ENCODE data around the gene ASCL2. TPM values are rescaled to one million over a fixed set of nuclear protein-coding genes. Genes with fewer than 3 reads are reported as not detected.

Gene ASCL2
- total RNA-seq, 1 donor from 2014 or later: 1.7 TPM

- no peak for DNase-seq
- no peak for ATAC-seq
Observed at GRCh38 chr11:2277933-2278523, 7.6 kb upstream of the ASCL2 start.

GRCh38 chr11:2277008-2277346 lies 6.6 kb upstream of the ASCL2 start:
- Histone ChIP-seq H3K9me3 (no peaks in the 10 kb centered on the region), H3K27me3 (ENCODE audit: low read depth) (peaks cover 10% of the 10 kb centered on the region), H3K4me1 (no peaks in the 10 kb centered on the region), H3K36me3 (no peaks in the 10 kb centered on the region), H3K27ac (no peak overlapping the region), H3K4me3 (no peak overlapping the region)
- ATAC-seq (no peak), DNase-seq (no peak)
- intact Hi-C loops (cut with DNase I): no loop called here
- no peak for TF ChIP-seq CTCF (IDR thresholded peaks at IDR 0.05)

More at GRCh38 chr11:2277933-2278523, 7.6 kb upstream of the ASCL2 start:
- intact Hi-C loops (cut with DNase I): no loop called here
- Histone ChIP-seq H3K27me3 (ENCODE audit: low read depth) (no peaks in the 10 kb centered on the region), H3K4me3 (no peak overlapping the region), H3K9me3 (no peaks in the 10 kb centered on the region), H3K27ac (no peak overlapping the region), H3K36me3 (no peaks in the 10 kb centered on the region), H3K4me1 (no peaks in the 10 kb centered on the region)
- no peak for TF ChIP-seq CTCF (IDR thresholded peaks at IDR 0.05)

- Histone ChIP-seq H3K27ac (no peak overlapping the region), H3K4me3 (no peak overlapping the region), H3K36me3 (no peaks in the 10 kb centered on the region), H3K9me3 (no peaks in the 10 kb centered on the region), H3K4me1 (no peaks in the 10 kb centered on the region), H3K27me3 (ENCODE audit: low read depth) (peaks cover 15% of the 10 kb centered on the region)
- ATAC-seq (no peak), DNase-seq (no peak)
- intact Hi-C loops (cut with DNase I): no loop called here
- no peak for TF ChIP-seq CTCF (IDR thresholded peaks at IDR 0.05)
Observed at GRCh38 chr11:2276280-2277007, 6.1 kb upstream of the ASCL2 start.

- Histone ChIP-seq H3K4me3 (no peak overlapping the region), H3K27me3 (ENCODE audit: low read depth) (peaks cover 23% of the 10 kb centered on the region), H3K4me1 (peaks cover 5% of the 10 kb centered on the region), H3K9me3 (no peaks in the 10 kb centered on the region), H3K27ac (no peak overlapping the region), H3K36me3 (no peaks in the 10 kb centered on the region)
- no peak for TF ChIP-seq CTCF (IDR thresholded peaks at IDR 0.05)
- intact Hi-C loops (cut with DNase I): no loop called here
- ATAC-seq (no peak), DNase-seq (no peak)
Observed at GRCh38 chr11:2275334-2276279, 5.2 kb upstream of the ASCL2 start.

GRCh38 chr11:2273771-2274170 lies 3.4 kb upstream of the ASCL2 start:
- no peak overlapping the region for H3K27ac ChIP-seq
- no peaks in the 10 kb centered on the region for H3K36me3 ChIP-seq
- H3K4me3 ChIP-seq: no peak overlapping the region
- no peaks in the 10 kb centered on the region for H3K9me3 ChIP-seq
- no peak for ATAC-seq
- H3K4me1 ChIP-seq: peaks cover 19% of the 10 kb centered on the region
- intact Hi-C loops (cut with DNase I): no loop called here
- DNase-seq: no peak
- peaks cover 40% of the 10 kb centered on the region for H3K27me3 ChIP-seq (ENCODE audit: low read depth)
- TF ChIP-seq CTCF (IDR thresholded peaks at IDR 0.05): no peak

Measured in lower lobe of right lung (tissue), 2 donors.